ENCODE results near the gene TBK1.

DNA sequence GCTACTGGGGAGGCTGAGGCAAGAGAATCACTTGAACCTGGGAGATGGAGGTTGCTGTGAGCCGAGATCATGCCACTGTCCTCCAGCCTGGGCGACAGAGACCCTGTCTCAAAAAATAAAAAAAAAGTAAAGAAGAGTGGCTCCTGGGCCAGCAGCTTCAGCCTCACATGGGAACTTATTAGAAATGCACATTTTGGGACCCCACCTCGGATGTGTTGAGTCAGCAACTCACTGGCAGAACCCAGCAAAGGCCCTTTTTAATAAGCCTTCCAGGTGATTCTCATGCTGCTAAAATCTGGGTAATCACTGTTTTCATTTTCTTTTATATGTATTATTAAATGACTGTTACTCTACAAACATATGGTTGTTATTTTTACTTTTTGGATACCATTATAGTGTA, 41.6 kb downstream of the TBK1 start:
- TF ChIP-seq POLR2AphosphoS5 (IDR thresholded peaks at IDR 0.05; ENCODE audit: low read depth, low read length) (no peak), TAF1 (IDR thresholded peaks at IDR 0.05; ENCODE audit: borderline replicate concordance, insufficient read depth, low read length) (no peak), SIN3A (IDR thresholded peaks at IDR 0.05; ENCODE audit: borderline replicate concordance, insufficient read depth, low read length) (no peak), FOXP2 (optimal IDR thresholded peaks at IDR 0.05; ENCODE audit: borderline replicate concordance, extremely low read depth, extremely low read length, insufficient read depth) (no peak)
- TF ChIP-seq, protein P1, sequence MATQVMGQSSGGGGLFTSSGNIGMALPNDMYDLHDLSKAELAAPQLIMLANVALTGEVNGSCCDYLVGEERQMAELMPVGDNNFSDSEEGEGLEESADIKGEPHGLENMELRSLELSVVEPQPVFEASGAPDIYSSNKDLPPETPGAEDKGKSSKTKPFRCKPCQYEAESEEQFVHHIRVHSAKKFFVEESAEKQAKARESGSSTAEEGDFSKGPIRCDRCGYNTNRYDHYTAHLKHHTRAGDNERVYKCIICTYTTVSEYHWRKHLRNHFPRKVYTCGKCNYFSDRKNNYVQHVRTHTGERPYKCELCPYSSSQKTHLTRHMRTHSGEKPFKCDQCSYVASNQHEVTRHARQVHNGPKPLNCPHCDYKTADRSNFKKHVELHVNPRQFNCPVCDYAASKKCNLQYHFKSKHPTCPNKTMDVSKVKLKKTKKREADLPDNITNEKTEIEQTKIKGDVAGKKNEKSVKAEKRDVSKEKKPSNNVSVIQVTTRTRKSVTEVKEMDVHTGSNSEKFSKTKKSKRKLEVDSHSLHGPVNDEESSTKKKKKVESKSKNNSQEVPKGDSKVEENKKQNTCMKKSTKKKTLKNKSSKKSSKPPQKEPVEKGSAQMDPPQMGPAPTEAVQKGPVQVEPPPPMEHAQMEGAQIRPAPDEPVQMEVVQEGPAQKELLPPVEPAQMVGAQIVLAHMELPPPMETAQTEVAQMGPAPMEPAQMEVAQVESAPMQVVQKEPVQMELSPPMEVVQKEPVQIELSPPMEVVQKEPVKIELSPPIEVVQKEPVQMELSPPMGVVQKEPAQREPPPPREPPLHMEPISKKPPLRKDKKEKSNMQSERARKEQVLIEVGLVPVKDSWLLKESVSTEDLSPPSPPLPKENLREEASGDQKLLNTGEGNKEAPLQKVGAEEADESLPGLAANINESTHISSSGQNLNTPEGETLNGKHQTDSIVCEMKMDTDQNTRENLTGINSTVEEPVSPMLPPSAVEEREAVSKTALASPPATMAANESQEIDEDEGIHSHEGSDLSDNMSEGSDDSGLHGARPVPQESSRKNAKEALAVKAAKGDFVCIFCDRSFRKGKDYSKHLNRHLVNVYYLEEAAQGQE (IDR thresholded peaks at IDR 0.05; ENCODE audit: insufficient read depth in 1 of 2, low read depth in 2 of 2, low read length in 2 of 2) = no peak
